PC-9 (cell line): ENCODE measurements around the gene AUTS2. TPM values are rescaled to one million over a fixed set of nuclear protein-coding genes. Genes with fewer than 3 reads are reported as not detected.

Experiments used
- BruUV-seq: library from RNA; stranded (reverse); fragments of 400-500 nt; replicated peaks from 2 replicates; lab custom pipeline; 2021; lab: Mats Ljungman, UMichigan
- CTCF ChIA-PET: fragments of 300-600 bp; sonication (Branson Sonifier 250); formaldehyde crosslinking; loops from one replicate; lab custom pipeline; 2022; ENCODE audit warnings: antibody characterized with exemption; lab: Charles Lee
- POLR2A ChIA-PET: fragments of 300-600 bp; sonication (Branson Sonifier 250); formaldehyde crosslinking; loops from one replicate; lab custom pipeline; 2022; ENCODE audit warnings: antibody characterized with exemption; ENCODE audit not compliant: unreplicated experiment; lab: Charles Lee
- DNase-seq, 2 experiments: peaks; one replicate each; pipeline versions ENCODE4 v3.0.0 to v3.0.0-alpha.2; 2015 to 2022; ENCODE audit warnings: mixed read lengths in 1 of 2
- H2AFZ ChIP-seq: fragments of 200-600 bp; sonication (generic); 2 replicates; pipeline ENCODE4 v1.8.1; 2017; ENCODE audit warnings: antibody characterized with exemption
- H3F3A ChIP-seq: fragments of 200-600 bp; sonication (generic); 2 replicates; pipeline ENCODE4 v1.8.1; 2017; ENCODE audit warnings: antibody characterized with exemption, mild to moderate bottlenecking, low read depth; ENCODE audit not compliant: insufficient read depth
- H3K27ac ChIP-seq: fragments of 200-600 bp; sonication (generic); 2 replicates; pipeline ENCODE4 v1.6.1; 2016; ENCODE audit warnings: mixed run types
- H3K27me3 ChIP-seq: fragments of 200-600 bp; sonication (generic); 2 replicates; pipeline ENCODE4 v1.6.1; 2016; ENCODE audit warnings: low read depth, mixed run types; ENCODE audit not compliant: insufficient read depth
- H3K36me3 ChIP-seq: fragments of 200-600 bp; sonication (generic); 2 replicates; pipeline ENCODE4 v1.6.1; 2016; ENCODE audit warnings: low read depth, mixed run types
- H3K4me1 ChIP-seq: fragments of 200-600 bp; sonication (generic); replicated peaks from 2 replicates; pipeline ENCODE4 v1.6.1; 2016; ENCODE audit warnings: mixed run types; ENCODE audit not compliant: insufficient read depth
- H3K4me2 ChIP-seq: fragments of 200-600 bp; sonication (generic); 2 replicates; pipeline ENCODE4 v1.6.1; 2017; ENCODE audit warnings: mixed run types
- H3K4me3 ChIP-seq: fragments of 200-600 bp; sonication (generic); 2 replicates; pipeline ENCODE4 v1.6.1; 2016; ENCODE audit warnings: mixed run types
- H3K79me2 ChIP-seq: fragments of 200-600 bp; sonication (generic); 2 replicates; pipeline ENCODE4 v1.6.1; 2017; ENCODE audit warnings: low read depth, mixed run types
- H3K9me2 ChIP-seq: fragments of 200-600 bp; sonication (generic); 2 replicates; pipeline ENCODE4 v1.8.1; 2017; ENCODE audit warnings: mild to moderate bottlenecking; ENCODE audit not compliant: insufficient read depth
- H3K9me3 ChIP-seq: fragments of 200-600 bp; sonication (generic); 2 replicates; pipeline ENCODE4 v1.8.1; 2016; ENCODE audit warnings: low read depth; ENCODE audit not compliant: insufficient read depth
- H4K20me1 ChIP-seq: fragments of 200-600 bp; sonication (generic); 2 replicates; pipeline ENCODE4 v1.8.1; 2017; ENCODE audit not compliant: insufficient read depth
- EZH2 ChIP-seq: fragments of 200-600 bp; sonication (generic); IDR thresholded peaks from 2 replicates; pipeline ENCODE4 v1.8.0; 2017; ENCODE audit warnings: antibody characterized with exemption, low read depth
- intact Hi-C: fragments of 100-400 bp; cut with micrococcal nuclease; formaldehyde crosslinking; loops from one replicate; pipeline ENCODE4 v1.10.0; 2022; ENCODE audit not compliant: unreplicated experiment
- total RNA-seq: library from RNA; stranded (reverse); gene quantifications from 2 replicates; pipeline ENCODE4 v1.2.3, GENCODE V29; 2021
- TF ChIP-seq, protein P1 (sequence below): fragments of 200-600 bp; sonication (generic); conservative IDR thresholded peaks from 2 replicates; pipeline ENCODE4 v1.6.1; 2017; ENCODE audit warnings: mixed run types, antibody characterized with exemption, mild to moderate bottlenecking, moderate library complexity

AUTS2 gene
- total RNA-seq, 1 experiment from 2014 or later = not detected

DNA sequence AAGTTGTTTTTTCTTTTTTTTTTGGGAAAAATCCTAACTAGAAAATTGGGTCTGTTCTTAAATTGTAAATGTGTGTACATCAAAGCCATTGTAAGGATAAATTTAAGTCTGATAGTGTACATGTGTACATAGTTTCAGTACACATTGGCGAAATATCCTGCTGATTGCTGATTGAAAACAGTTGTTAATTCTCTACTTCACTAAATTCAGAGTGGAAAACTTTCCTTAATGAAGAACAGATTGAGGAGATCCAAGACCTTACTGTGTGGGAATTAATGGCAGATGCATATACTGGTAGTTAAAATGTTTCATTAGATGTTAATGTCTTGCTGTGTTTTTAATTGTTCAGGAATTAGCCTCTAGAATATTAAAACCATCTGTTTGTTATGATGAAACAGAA lies 506.0 kb downstream of the AUTS2 start:
- no peaks in the 10 kb centered on the region for H3K9me3 ChIP-seq
- no peaks in the 10 kb centered on the region for H3K4me1 ChIP-seq
- no peaks in the 10 kb centered on the region for H4K20me1 ChIP-seq
- no peak overlapping the region for H3K27ac ChIP-seq
- BruUV-seq = no TSS peak
- H3K79me2 ChIP-seq = no peaks in the 10 kb centered on the region
- H3K27me3 ChIP-seq = no peaks in the 10 kb centered on the region
- no peak overlapping the region for H2AFZ ChIP-seq
- POLR2A ChIA-PET = no interaction called here
- H3K9me2 ChIP-seq = no peaks in the 10 kb centered on the region
- intact Hi-C loops = no loop called here
- no peaks in the 10 kb centered on the region for H3K36me3 ChIP-seq
- no peak for DNase-seq
- H3F3A ChIP-seq = no peaks in the 10 kb centered on the region
- H3K4me2 ChIP-seq = no peak overlapping the region
- TF ChIP-seq, protein P1, sequence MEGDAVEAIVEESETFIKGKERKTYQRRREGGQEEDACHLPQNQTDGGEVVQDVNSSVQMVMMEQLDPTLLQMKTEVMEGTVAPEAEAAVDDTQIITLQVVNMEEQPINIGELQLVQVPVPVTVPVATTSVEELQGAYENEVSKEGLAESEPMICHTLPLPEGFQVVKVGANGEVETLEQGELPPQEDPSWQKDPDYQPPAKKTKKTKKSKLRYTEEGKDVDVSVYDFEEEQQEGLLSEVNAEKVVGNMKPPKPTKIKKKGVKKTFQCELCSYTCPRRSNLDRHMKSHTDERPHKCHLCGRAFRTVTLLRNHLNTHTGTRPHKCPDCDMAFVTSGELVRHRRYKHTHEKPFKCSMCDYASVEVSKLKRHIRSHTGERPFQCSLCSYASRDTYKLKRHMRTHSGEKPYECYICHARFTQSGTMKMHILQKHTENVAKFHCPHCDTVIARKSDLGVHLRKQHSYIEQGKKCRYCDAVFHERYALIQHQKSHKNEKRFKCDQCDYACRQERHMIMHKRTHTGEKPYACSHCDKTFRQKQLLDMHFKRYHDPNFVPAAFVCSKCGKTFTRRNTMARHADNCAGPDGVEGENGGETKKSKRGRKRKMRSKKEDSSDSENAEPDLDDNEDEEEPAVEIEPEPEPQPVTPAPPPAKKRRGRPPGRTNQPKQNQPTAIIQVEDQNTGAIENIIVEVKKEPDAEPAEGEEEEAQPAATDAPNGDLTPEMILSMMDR = no peak
- TF ChIP-seq EZH2 = no peak
- CTCF ChIA-PET = no interaction called here
- H3K4me3 ChIP-seq = no peak overlapping the region

DNA sequence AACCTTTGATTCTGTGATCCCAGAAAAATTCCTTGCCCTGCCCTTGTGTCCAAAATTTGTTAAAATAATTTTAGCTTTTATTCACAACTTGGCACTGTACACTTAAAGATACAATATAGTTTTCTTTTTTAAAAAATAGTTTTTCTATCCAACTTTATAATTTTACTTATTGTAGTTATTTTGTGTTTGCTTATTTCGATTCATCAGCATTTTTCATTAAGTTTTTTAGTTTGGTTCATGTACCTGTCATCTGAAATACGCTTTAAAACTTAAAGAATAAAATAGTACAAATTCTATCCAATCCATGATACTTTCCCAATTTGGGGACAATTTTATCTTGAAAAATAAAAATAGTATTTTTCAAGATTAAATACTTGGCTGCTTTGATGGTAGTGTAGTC lies 514.8 kb downstream of the AUTS2 start:
- Histone ChIP-seq H3K4me3 (no peak overlapping the region), H3K9me3 (no peaks in the 10 kb centered on the region), H3K9me2 (no peaks in the 10 kb centered on the region), H3K27ac (no peak overlapping the region), H4K20me1 (no peaks in the 10 kb centered on the region), H3K27me3 (peaks cover 4% of the 10 kb centered on the region; the same call in 1 of the 2 replicates), H3K4me2 (no peak overlapping the region), H3K36me3 (no peaks in the 10 kb centered on the region), H2AFZ (no peak overlapping the region), H3F3A (no peaks in the 10 kb centered on the region), H3K4me1 (no peaks in the 10 kb centered on the region), H3K79me2 (no peaks in the 10 kb centered on the region)
- DNase-seq = no peak
- ChIA-PET CTCF (no interaction called here), POLR2A (no interaction called here)
- no TSS peak for BruUV-seq
- intact Hi-C loops = no loop called here
- TF ChIP-seq EZH2 = no peak
- TF ChIP-seq, protein P1 = no peak

DNA sequence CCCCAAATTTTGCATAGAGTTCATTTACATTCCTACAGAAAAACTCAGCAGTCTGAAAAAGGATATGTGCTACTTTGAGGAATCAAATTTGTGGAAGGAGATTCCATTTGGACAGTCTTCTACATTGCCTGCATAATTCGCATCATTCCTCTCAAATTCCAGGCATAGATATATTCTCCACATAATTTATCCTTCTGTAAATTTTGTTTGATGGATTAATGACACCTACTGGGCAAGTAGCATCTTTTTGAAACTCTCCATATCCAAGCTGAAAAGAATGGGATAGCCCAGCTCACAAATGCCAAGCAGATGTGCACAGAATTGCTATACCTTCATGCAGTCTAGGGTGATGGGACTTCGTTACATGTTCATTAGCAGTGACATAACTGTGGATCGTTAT lies 515.3 kb downstream of the AUTS2 start:
- no peaks in the 10 kb centered on the region for H3K79me2 ChIP-seq
- H3K4me3 ChIP-seq = no peak overlapping the region
- no peak overlapping the region for H3K27ac ChIP-seq
- H3F3A ChIP-seq = no peaks in the 10 kb centered on the region
- no peaks in the 10 kb centered on the region for H4K20me1 ChIP-seq
- POLR2A ChIA-PET = no interaction called here
- H3K4me1 ChIP-seq = no peaks in the 10 kb centered on the region
- BruUV-seq = no TSS peak
- peaks cover 4% of the 10 kb centered on the region; the same call in 1 of the 2 replicates for H3K27me3 ChIP-seq
- CTCF ChIA-PET = no interaction called here
- H3K9me3 ChIP-seq = no peaks in the 10 kb centered on the region
- TF ChIP-seq, protein P1 = no peak
- TF ChIP-seq EZH2 = no peak
- no peaks in the 10 kb centered on the region for H3K9me2 ChIP-seq
- H3K4me2 ChIP-seq = no peak overlapping the region
- intact Hi-C loops = no loop called here
- no peak overlapping the region for H2AFZ ChIP-seq
- DNase-seq = no peak
- no peaks in the 10 kb centered on the region for H3K36me3 ChIP-seq
